Naive thymus-derived CD4-positive, alpha-beta T cell (primary cell): ENCODE data around the gene GIMAP2. TPM values are rescaled to one million over a fixed set of nuclear protein-coding genes. Genes with fewer than 3 reads are reported as not detected.
A peak's percentile ranks its signal among the peaks of the same experiment; 100 is the strongest.

Experiments
- ATAC-seq: fragments of 150-1000 bp; cut with Tn5 transposase; 2 replicates; pipeline ENCODE4 v1.10.0; 2021; ENCODE audit warnings: mild to moderate bottlenecking, moderate library complexity
- CTCF ChIA-PET: fragments of 350-600 bp; sonication (Branson Sonifier 250); formaldehyde crosslinking; loops from one replicate; lab custom pipeline; 2021; ENCODE audit warnings: antibody characterized with exemption; lab: Charles Lee
- POLR2A ChIA-PET: fragments of 350-600 bp; sonication (Branson Sonifier 250); formaldehyde crosslinking; loops from one replicate; lab custom pipeline; 2021; ENCODE audit warnings: antibody characterized with exemption, inconsistent platforms; lab: Charles Lee
- DNase-seq, 9 donors: peaks; one replicate each; pipeline versions ENCODE4 v3.0.0 to v3.0.0-alpha.2; 2020 to 2022; ENCODE audit warnings: mixed read lengths in 1 of 9
- H3K27ac ChIP-seq: one replicate; pipeline ENCODE4 v1.7.0; 2013; ENCODE audit warnings: mild to moderate bottlenecking, low read depth, low read length, moderate library complexity
- H3K27me3 ChIP-seq, 2 donors: one replicate each; pipeline ENCODE4 v1.7.0; 2013; ENCODE audit warnings: low read length in 2 of 2, mild to moderate bottlenecking in 2 of 2, moderate library complexity in 2 of 2; ENCODE audit not compliant: control insufficient read depth in 2 of 2, insufficient read depth in 2 of 2
- H3K36me3 ChIP-seq, 3 experiments: 1 replicate in 2 of 3; 2 replicates in 1 of 3; pipeline ENCODE4 v1.7.0; 2013; ENCODE audit warnings: low read length in 3 of 3, mild to moderate bottlenecking in 3 of 3, moderate library complexity in 1 of 3; ENCODE audit not compliant: insufficient read depth in 3 of 3, control insufficient read depth in 2 of 3
- H3K4me1 ChIP-seq, 2 donors: one replicate each; pipeline ENCODE4 v1.7.0; 2013; ENCODE audit warnings: low read length in 2 of 2, mild to moderate bottlenecking in 2 of 2, moderate library complexity in 1 of 2; ENCODE audit not compliant: control insufficient read depth in 2 of 2, insufficient read depth in 2 of 2
- H3K4me3 ChIP-seq: 2 replicates; pipeline ENCODE4 v1.7.0; 2013; ENCODE audit warnings: mild to moderate bottlenecking, low read length
- H3K9me3 ChIP-seq, 3 experiments: 1 replicate in 2 of 3; 2 replicates in 1 of 3; pipeline ENCODE4 v1.7.0; 2013; ENCODE audit warnings: low read length in 3 of 3; ENCODE audit not compliant: control insufficient read depth in 2 of 3
- H3K27ac Mint-ChIP-seq, 9 donors: one replicate each; pipeline ENCODE4 v1.8.0; 2020 to 2022; ENCODE audit warnings: mixed read lengths in 9 of 9, mild to moderate bottlenecking in 8 of 9, moderate library complexity in 5 of 9, inconsistent platforms in 2 of 9
- H3K27me3 Mint-ChIP-seq, 5 donors: one replicate each; pipeline ENCODE4 v1.8.0; 2021 to 2022; ENCODE audit warnings: mixed read lengths in 5 of 5, mild to moderate bottlenecking in 1 of 5
- H3K36me3 Mint-ChIP-seq, 5 donors: one replicate each; pipeline ENCODE4 v1.8.0; 2020 to 2022; ENCODE audit warnings: mixed read lengths in 5 of 5, mild to moderate bottlenecking in 3 of 5, inconsistent platforms in 1 of 5
- H3K4me1 Mint-ChIP-seq, 7 donors: one replicate each; pipeline ENCODE4 v1.8.0; 2020 to 2022; ENCODE audit warnings: mixed read lengths in 7 of 7, mild to moderate bottlenecking in 3 of 7, inconsistent platforms in 1 of 7
- H3K4me3 Mint-ChIP-seq, 10 donors: one replicate each; pipeline ENCODE4 v1.8.0; 2020 to 2022; ENCODE audit warnings: mild to moderate bottlenecking in 10 of 10, mixed read lengths in 10 of 10, moderate library complexity in 6 of 10, inconsistent platforms in 2 of 10
- H3K9me3 Mint-ChIP-seq, 11 donors: one replicate each; pipeline ENCODE4 v1.8.0; 2020 to 2022; ENCODE audit warnings: mixed read lengths in 11 of 11, mild to moderate bottlenecking in 4 of 11, inconsistent platforms in 1 of 11, moderate library complexity in 1 of 11
- intact Hi-C, 2 donors: fragments of 100-400 bp; cut with micrococcal nuclease; formaldehyde crosslinking; loops; one replicate each; pipeline ENCODE4 v1.15.1; 2023
- polyA plus RNA-seq, 2 donors: library from polyadenylated mRNA; unstranded; fragments of 300-500 nt; fragmentation: Illumina TruSeq; gene quantifications; one replicate each; pipeline ENCODE4 v1.2.3, GENCODE V29; 2021
- total RNA-seq, 6 experiments: library from RNA in 5 of 6; stranded (reverse) in 5 of 6; gene quantifications; 1 replicate in 5 of 6; 2 replicates in 1 of 6; pipeline ENCODE4 v1.2.3 and lab custom pipeline; 2021 to 2026

Gene GIMAP2
- total and polyA plus RNA-seq, 7 experiments from 2014 or later = 79.4 to 286 (median 150) TPM

DNA sequence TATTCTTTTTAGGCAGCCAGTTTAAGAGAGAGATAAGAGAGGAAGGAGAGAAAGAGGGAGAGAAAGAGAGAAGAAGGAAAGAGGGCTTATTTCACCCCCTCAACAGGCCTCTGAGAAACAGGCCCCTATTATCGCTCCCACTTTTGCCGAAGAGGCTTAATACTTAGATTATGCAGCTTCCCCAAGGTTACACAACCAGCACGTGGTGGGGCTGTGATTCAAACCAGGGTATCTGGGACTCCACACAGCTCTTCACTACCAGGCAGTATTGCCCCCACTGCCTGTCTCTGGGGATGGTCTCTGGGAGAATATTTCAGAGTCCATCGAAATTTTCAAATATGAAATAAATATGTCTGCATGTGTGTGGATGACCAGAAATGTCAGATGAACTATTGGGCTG is 33.9 kb downstream of the GIMAP2 start:
- peak overlapping the region; percentile 76 to 98 (median 95) for H3K27ac Mint-ChIP-seq
- CTCF ChIA-PET = interaction anchor here (0.5 kb wide), 1 partner anchor 219 kb away, joined by 3 read pairs; no protein-coding TSS in a partner anchor
- intact Hi-C loops = no loop called here

GRCh38 chr7:150719960-150720891 is 34.7 kb downstream of the GIMAP2 start:
- no peak for DNase-seq
- Mint-ChIP-seq H3K36me3 (peaks cover 43 to 85% (median 82%) of the 10 kb centered on the region in 5 donors), H3K4me1 (peaks cover 48 to 82% (median 71%) of the 10 kb centered on the region in 7 donors), H3K27ac (peak overlapping the region; percentile 76 to 98 (median 95)), H3K4me3 (peak overlapping the region; percentile 89 to 100 (median 98)), H3K9me3 (peaks cover 0 to 54% (median 15%) of the 10 kb centered on the region in 11 donors), H3K27me3 (no peaks in the 10 kb centered on the region)
- intact Hi-C loops = no loop called here
- Histone ChIP-seq H3K27me3 (no peaks in the 10 kb centered on the region), H3K9me3 (peaks cover 0 to 17% (median 0%) of the 10 kb centered on the region in 3 experiments), H3K27ac (peak overlapping the region; percentile 65), H3K36me3 (peaks cover 29 to 66% (median 30%) of the 10 kb centered on the region in 3 experiments), H3K4me3 (peak overlapping the region; percentile 88), H3K4me1 (peaks cover 43 to 54% of the 10 kb centered on the region in 2 donors)
- no peak for ATAC-seq
- ChIA-PET POLR2A (interaction anchor here (0.6 to 14.1 kb wide), 14 partner anchors 8 to 271 kb away, joined by 3 to 467 read pairs (median 4); partner anchors contain the start of genes GIMAP2, GIMAP4, GIMAP5 and GIMAP8), CTCF (interaction anchor here (0.5 to 1.0 kb wide), 4 partner anchors 35 to 851 kb away, joined by 3 to 5 read pairs (median 3); no protein-coding TSS in a partner anchor)

More for the DNA sequence above, 33.9 kb downstream of the GIMAP2 start:
- H3K27me3 ChIP-seq = no peaks in the 10 kb centered on the region
- H3K36me3 ChIP-seq = peaks cover 29 to 61% (median 30%) of the 10 kb centered on the region in 3 experiments
- H3K36me3 Mint-ChIP-seq = peaks cover 42 to 82% (median 77%) of the 10 kb centered on the region in 5 donors
- H3K4me1 ChIP-seq = peaks cover 51 to 62% of the 10 kb centered on the region in 2 donors
- peaks cover 0 to 49% (median 13%) of the 10 kb centered on the region in 11 donors for H3K9me3 Mint-ChIP-seq
- H3K4me3 ChIP-seq = peak overlapping the region; percentile 88
- peak overlapping the region; percentile 86 for H3K27ac ChIP-seq
- H3K4me3 Mint-ChIP-seq = peak overlapping the region; percentile 89 to 100 (median 98)
- H3K9me3 ChIP-seq = peaks cover 0 to 17% (median 0%) of the 10 kb centered on the region in 3 experiments
- ATAC-seq = no peak
- H3K4me1 Mint-ChIP-seq = peaks cover 53 to 86% (median 75%) of the 10 kb centered on the region in 7 donors
- POLR2A ChIA-PET = interaction anchor here (1.5 to 14.1 kb wide), 9 partner anchors 13 to 270 kb away, joined by 4 to 467 read pairs (median 122); partner anchors contain the start of genes GIMAP2, GIMAP4, GIMAP5 and GIMAP6
- DNase-seq = no peak
- no peaks in the 10 kb centered on the region for H3K27me3 Mint-ChIP-seq

DNA sequence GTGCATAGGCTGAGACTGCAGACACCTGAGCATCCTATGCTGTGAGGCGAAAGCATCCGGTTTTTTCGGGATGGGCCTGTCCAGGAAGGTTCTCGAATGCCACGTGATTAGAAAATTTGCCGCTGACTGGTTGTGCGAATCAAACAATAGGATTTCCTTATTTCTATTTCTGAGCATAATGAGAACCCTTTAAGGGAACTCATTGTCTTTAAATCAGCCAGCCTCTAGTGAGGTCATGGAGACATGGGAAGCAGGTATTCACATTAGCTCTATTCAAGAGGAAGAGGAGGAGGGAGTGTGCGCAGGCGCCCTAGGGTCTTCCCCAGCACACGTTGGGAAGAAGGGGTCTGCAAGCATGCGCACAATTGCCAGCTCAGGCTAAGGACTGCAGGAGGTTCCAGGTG is 36.5 kb downstream of the GIMAP2 start:
- Histone ChIP-seq H3K27ac (peak overlapping the region; percentile 65), H3K27me3 (no peaks in the 10 kb centered on the region), H3K4me3 (peak overlapping the region; percentile 18), H3K4me1 (peaks cover 39 to 43% of the 10 kb centered on the region in 2 donors), H3K9me3 (peaks cover 0 to 26% (median 0%) of the 10 kb centered on the region in 3 experiments), H3K36me3 (peaks cover 29 to 71% (median 30%) of the 10 kb centered on the region in 3 experiments)
- H3K4me1 Mint-ChIP-seq = peaks cover 44 to 84% (median 74%) of the 10 kb centered on the region in 7 donors
- H3K36me3 Mint-ChIP-seq = peaks cover 53 to 95% (median 89%) of the 10 kb centered on the region in 5 donors
- ATAC-seq (no peak), DNase-seq (no peak)
- intact Hi-C loops = loop anchor here in 1 of 2 donors (1.0 kb wide), 1 partner anchor 8 kb away; no protein-coding TSS in a partner anchor
- peaks cover 6 to 71% (median 22%) of the 10 kb centered on the region in 11 donors for H3K9me3 Mint-ChIP-seq
- H3K4me3 Mint-ChIP-seq = peak overlapping the region; percentile 72 to 98 (median 79)
- CTCF ChIA-PET = interaction anchor here (0.5 to 1.5 kb wide), 2 partner anchors 10 to 201 kb away, joined by 3 to 6 read pairs; no protein-coding TSS in a partner anchor
- POLR2A ChIA-PET = interaction anchor here (0.6 to 14.1 kb wide), 14 partner anchors 9 to 247 kb away, joined by 3 to 467 read pairs (median 8); partner anchors contain the start of genes GIMAP2, GIMAP4, GIMAP5 and GIMAP7
- peak overlapping the region; percentile 14 to 89 (median 78) for H3K27ac Mint-ChIP-seq
- H3K27me3 Mint-ChIP-seq = no peaks in the 10 kb centered on the region

GRCh38 chr7:150722431-150722931 is 37.0 kb downstream of the GIMAP2 start:
- CTCF ChIA-PET = interaction anchor here (0.8 to 1.5 kb wide), 2 partner anchors 9 to 155 kb away, joined by 3 to 6 read pairs; partner anchors contain the start of gene GIMAP4
- Mint-ChIP-seq H3K27me3 (no peaks in the 10 kb centered on the region), H3K9me3 (peaks cover 7 to 76% (median 25%) of the 10 kb centered on the region in 11 donors), H3K36me3 (peaks cover 58 to 96% (median 91%) of the 10 kb centered on the region in 5 donors), H3K27ac (peak overlapping the region in 8 of 9 donors; percentile 14 to 89 (median 80)), H3K4me1 (peaks cover 45 to 86% (median 78%) of the 10 kb centered on the region in 7 donors), H3K4me3 (peak overlapping the region; percentile 72 to 98 (median 79))
- ATAC-seq (no peak), DNase-seq (no peak)
- Histone ChIP-seq H3K36me3 (peaks cover 29 to 71% (median 30%) of the 10 kb centered on the region in 3 experiments), H3K9me3 (peaks cover 0 to 31% (median 2%) of the 10 kb centered on the region in 3 experiments), H3K4me1 (peaks cover 39 to 43% of the 10 kb centered on the region in 2 donors), H3K27ac (peak overlapping the region; percentile 65), H3K4me3 (peak overlapping the region; percentile 18), H3K27me3 (no peaks in the 10 kb centered on the region)
- POLR2A ChIA-PET = interaction anchor here (0.6 to 14.1 kb wide), 18 partner anchors 10 to 248 kb away, joined by 3 to 467 read pairs (median 6); partner anchors contain the start of genes GIMAP2, GIMAP4, GIMAP5 and GIMAP6
- intact Hi-C loops = loop anchor here in 1 of 2 donors (1.0 kb wide), 1 partner anchor 8 kb away; no protein-coding TSS in a partner anchor

DNA sequence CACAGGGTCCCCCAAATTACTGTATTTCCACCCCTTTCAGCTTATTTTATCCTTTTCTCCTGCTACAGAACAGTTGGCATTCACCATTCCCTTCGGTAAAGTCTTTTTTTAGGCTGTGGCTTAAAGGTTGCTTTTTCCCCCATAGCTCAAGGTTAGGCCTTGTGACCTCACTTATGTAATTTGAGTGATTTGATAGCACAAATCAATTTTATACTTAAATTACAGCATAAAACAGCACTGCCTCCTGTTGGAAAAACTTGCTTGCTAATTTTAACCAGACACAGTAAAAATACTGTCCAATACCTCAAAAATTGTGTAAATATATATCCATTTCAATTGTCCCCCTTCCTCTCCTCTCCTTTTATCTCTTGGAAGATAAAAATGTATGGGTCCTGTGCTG is 38.0 kb downstream of the GIMAP2 start:
- intact Hi-C loops = no loop called here
- Histone ChIP-seq H3K9me3 (peaks cover 0 to 40% (median 8%) of the 10 kb centered on the region in 3 experiments), H3K27ac (peak overlapping the region; percentile 29), H3K4me1 (peaks cover 37 to 42% of the 10 kb centered on the region in 2 donors), H3K27me3 (no peaks in the 10 kb centered on the region), H3K4me3 (no peak overlapping the region), H3K36me3 (peaks cover 29 to 70% (median 30%) of the 10 kb centered on the region in 3 experiments)
- H3K9me3 Mint-ChIP-seq = peaks cover 13 to 86% (median 34%) of the 10 kb centered on the region in 11 donors
- ATAC-seq (no peak), DNase-seq (no peak)
- CTCF ChIA-PET = interaction anchor here (0.6 to 1.5 kb wide), 4 partner anchors 33 to 1013 kb away, joined by 3 to 5 read pairs (median 4); partner anchors contain the start of gene GIMAP4
- peak overlapping the region; percentile 61 to 98 (median 78) for H3K4me3 Mint-ChIP-seq
- H3K36me3 Mint-ChIP-seq = peaks cover 59 to 98% (median 91%) of the 10 kb centered on the region in 5 donors
- H3K27me3 Mint-ChIP-seq = no peaks in the 10 kb centered on the region
- H3K4me1 Mint-ChIP-seq = peaks cover 43 to 83% (median 80%) of the 10 kb centered on the region in 7 donors
- POLR2A ChIA-PET = interaction anchor here (0.6 to 14.1 kb wide), 15 partner anchors 9 to 218 kb away, joined by 3 to 467 read pairs (median 7); partner anchors contain the start of genes GIMAP2, GIMAP4, GIMAP5 and GIMAP6
- peak overlapping the region; percentile 13 to 89 (median 78) for H3K27ac Mint-ChIP-seq
